Nephron (organoid): ENCODE results near the gene CHST9.

Experiments
- H3K27ac Mint-ChIP-seq, 3 experiments: 2 replicates each; pipeline ENCODE4 v1.8.0; 2020; ENCODE audit warnings: mixed read lengths in 3 of 3, mild to moderate bottlenecking in 2 of 3, moderate library complexity in 1 of 3
- H3K27me3 Mint-ChIP-seq: 2 replicates; pipeline ENCODE4 v1.8.0; 2021; ENCODE audit warnings: low read depth, mild to moderate bottlenecking, moderate library complexity, mixed read lengths
- H3K36me3 Mint-ChIP-seq: 2 replicates; pipeline ENCODE4 v1.8.0; 2020; ENCODE audit warnings: low read depth, mixed read lengths
- H3K4me1 Mint-ChIP-seq: 2 replicates; pipeline ENCODE4 v1.8.0; 2020; ENCODE audit warnings: mixed read lengths
- H3K4me3 Mint-ChIP-seq, 3 experiments: 2 replicates each; pipeline ENCODE4 v1.8.0; 2020; ENCODE audit warnings: mild to moderate bottlenecking in 3 of 3, mixed read lengths in 3 of 3, moderate library complexity in 2 of 3
- H3K9me3 Mint-ChIP-seq: 2 replicates; pipeline ENCODE4 v1.8.0; 2020; ENCODE audit warnings: mixed read lengths
- TF ChIP-seq, protein P1 (sequence below), 3 experiments: fragments of 200-600 bp; sonication (generic); IDR thresholded peaks; one replicate each; pipeline ENCODE4 v1.5.0; 2021; ENCODE audit warnings: antibody characterized with exemption in 3 of 3; ENCODE audit not compliant: unreplicated experiment in 3 of 3

CHST9 gene

DNA sequence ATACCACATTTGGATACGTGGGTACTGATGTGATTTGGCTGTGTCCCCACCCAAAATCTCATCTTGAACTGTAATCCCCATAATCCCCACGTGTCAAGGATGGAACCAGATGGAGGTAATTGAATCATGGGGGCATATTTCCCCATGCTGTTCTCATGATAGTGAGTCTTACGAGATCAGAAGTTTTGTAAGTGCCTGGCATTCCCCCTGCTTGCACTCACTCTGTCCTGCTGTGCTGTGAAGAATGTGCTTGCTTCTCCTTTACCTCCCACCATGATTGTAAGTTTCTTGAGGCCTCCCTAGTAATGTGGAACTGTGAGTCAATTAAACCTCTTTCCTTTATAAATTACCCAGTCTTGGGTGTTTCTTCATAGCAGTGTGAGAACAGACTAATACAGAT lies 70.3 kb downstream of the CHST9 start:
- no peaks in the 10 kb centered on the region for H3K36me3 Mint-ChIP-seq
- peaks cover 3% of the 10 kb centered on the region for H3K9me3 Mint-ChIP-seq
- no peaks in the 10 kb centered on the region for H3K27me3 Mint-ChIP-seq
- H3K4me3 Mint-ChIP-seq = no peak overlapping the region
- H3K27ac Mint-ChIP-seq = no peak overlapping the region
- TF ChIP-seq, protein P1, sequence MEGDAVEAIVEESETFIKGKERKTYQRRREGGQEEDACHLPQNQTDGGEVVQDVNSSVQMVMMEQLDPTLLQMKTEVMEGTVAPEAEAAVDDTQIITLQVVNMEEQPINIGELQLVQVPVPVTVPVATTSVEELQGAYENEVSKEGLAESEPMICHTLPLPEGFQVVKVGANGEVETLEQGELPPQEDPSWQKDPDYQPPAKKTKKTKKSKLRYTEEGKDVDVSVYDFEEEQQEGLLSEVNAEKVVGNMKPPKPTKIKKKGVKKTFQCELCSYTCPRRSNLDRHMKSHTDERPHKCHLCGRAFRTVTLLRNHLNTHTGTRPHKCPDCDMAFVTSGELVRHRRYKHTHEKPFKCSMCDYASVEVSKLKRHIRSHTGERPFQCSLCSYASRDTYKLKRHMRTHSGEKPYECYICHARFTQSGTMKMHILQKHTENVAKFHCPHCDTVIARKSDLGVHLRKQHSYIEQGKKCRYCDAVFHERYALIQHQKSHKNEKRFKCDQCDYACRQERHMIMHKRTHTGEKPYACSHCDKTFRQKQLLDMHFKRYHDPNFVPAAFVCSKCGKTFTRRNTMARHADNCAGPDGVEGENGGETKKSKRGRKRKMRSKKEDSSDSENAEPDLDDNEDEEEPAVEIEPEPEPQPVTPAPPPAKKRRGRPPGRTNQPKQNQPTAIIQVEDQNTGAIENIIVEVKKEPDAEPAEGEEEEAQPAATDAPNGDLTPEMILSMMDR (IDR thresholded peaks at IDR 0.05; ENCODE audit: unreplicated experiment in 3 of 3) = no peak
- no peaks in the 10 kb centered on the region for H3K4me1 Mint-ChIP-seq

GRCh38 chr18:27113358-27113757 lies 71.8 kb downstream of the CHST9 start:
- Mint-ChIP-seq H3K4me1 (no peaks in the 10 kb centered on the region), H3K4me3 (no peak overlapping the region), H3K36me3 (no peaks in the 10 kb centered on the region), H3K27ac (no peak overlapping the region), H3K27me3 (no peaks in the 10 kb centered on the region), H3K9me3 (peaks cover 3% of the 10 kb centered on the region)
- TF ChIP-seq, protein P1 (IDR thresholded peaks at IDR 0.05; ENCODE audit: unreplicated experiment in 3 of 3) = no peak

DNA sequence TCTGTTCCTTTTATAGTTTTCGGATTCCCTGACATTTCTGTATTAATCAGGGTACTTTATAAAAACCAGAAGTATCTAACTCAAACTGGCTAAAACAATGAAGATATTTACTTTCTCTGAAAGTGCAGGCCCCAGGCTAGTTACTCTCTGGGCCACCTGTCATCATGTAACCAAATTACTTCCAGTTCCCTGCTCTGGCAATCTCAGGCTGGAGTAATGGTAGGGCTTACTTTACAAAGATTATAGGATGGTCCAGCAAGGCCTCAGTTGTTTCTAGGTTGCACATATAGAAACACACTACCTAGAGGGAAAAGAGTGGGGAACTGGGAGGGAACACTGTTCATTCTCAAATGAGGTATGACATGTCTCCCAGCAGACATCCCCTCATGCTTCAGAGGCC lies 74.8 kb downstream of the CHST9 start:
- Mint-ChIP-seq H3K36me3 (no peaks in the 10 kb centered on the region), H3K9me3 (peaks cover 3% of the 10 kb centered on the region), H3K27ac (no peak overlapping the region), H3K4me1 (no peaks in the 10 kb centered on the region), H3K27me3 (no peaks in the 10 kb centered on the region), H3K4me3 (no peak overlapping the region)
- TF ChIP-seq, protein P1 (IDR thresholded peaks at IDR 0.05; ENCODE audit: unreplicated experiment in 3 of 3) = no peak

DNA sequence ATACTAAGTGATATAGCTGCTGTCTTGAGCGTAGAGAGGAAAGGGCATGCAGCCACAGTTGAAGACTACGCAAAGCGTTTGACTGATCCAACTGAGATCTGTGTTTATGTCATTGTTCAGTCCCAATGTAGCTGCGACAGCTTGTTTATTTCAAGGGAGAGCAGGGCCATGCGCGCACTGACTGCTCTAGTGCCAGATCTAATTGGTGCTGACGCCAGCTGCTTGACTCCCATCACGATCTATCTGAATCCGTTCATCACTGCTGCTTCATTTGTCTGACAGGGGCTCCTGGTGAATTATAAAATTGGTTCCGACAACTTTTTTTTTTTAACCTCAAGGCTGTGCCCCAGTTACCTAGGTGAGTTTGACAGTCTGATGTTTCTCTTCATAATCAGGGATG lies 75.7 kb downstream of the CHST9 start:
- H3K9me3 Mint-ChIP-seq = peaks cover 3% of the 10 kb centered on the region
- H3K4me1 Mint-ChIP-seq = no peaks in the 10 kb centered on the region
- H3K36me3 Mint-ChIP-seq = no peaks in the 10 kb centered on the region
- H3K4me3 Mint-ChIP-seq = no peak overlapping the region
- TF ChIP-seq, protein P1 (IDR thresholded peaks at IDR 0.05; ENCODE audit: unreplicated experiment in 3 of 3) = no peak
- no peak overlapping the region for H3K27ac Mint-ChIP-seq
- H3K27me3 Mint-ChIP-seq = no peaks in the 10 kb centered on the region

DNA sequence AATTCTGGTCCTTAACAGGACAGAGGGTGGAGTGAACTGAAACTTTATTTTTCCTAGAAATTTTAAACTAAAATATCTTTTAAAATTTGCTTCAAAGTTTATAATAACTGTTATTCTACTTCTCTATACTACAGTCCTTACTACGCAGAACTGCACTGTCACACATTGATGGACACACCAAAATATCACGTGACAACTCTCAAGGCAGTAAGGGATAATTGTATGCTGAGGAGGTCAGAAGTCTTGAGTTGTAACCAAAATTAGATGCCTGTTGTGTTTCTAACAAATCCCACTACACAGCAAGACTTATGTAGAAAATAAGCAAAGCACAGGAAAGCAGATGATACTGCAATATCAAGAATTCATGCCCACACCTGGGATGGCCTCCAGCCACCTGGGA lies 76.3 kb downstream of the CHST9 start:
- H3K27ac Mint-ChIP-seq = no peak overlapping the region
- H3K9me3 Mint-ChIP-seq = peaks cover under 1% of the 10 kb centered on the region
- no peaks in the 10 kb centered on the region for H3K36me3 Mint-ChIP-seq
- H3K4me1 Mint-ChIP-seq = no peaks in the 10 kb centered on the region
- TF ChIP-seq, protein P1 (IDR thresholded peaks at IDR 0.05; ENCODE audit: unreplicated experiment in 3 of 3) = no peak
- no peaks in the 10 kb centered on the region for H3K27me3 Mint-ChIP-seq
- no peak overlapping the region for H3K4me3 Mint-ChIP-seq

DNA sequence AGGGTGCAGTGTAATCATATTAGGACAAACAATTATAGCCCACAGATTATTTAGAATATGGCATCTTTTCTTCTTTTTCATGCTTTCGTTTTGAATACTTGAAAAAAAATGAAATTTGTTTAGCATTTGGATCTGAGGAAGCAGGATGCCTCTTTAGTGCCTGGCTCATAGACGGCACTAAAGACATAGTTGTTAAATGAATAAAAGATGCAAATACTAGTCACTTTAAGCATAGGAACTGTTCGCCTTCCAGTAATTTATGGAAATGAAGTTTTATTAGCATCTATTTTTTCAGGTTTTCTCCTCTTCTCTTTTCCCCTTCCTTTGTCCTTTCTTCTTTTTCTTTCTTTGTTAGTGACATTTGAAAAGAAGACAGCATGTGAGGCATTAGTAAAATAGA lies 80.4 kb downstream of the CHST9 start:
- no peak overlapping the region for H3K4me3 Mint-ChIP-seq
- H3K27ac Mint-ChIP-seq = no peak overlapping the region
- no peaks in the 10 kb centered on the region for H3K27me3 Mint-ChIP-seq
- no peaks in the 10 kb centered on the region for H3K36me3 Mint-ChIP-seq
- no peaks in the 10 kb centered on the region for H3K4me1 Mint-ChIP-seq
- TF ChIP-seq, protein P1 (IDR thresholded peaks at IDR 0.05; ENCODE audit: unreplicated experiment in 3 of 3) = no peak
- no peaks in the 10 kb centered on the region for H3K9me3 Mint-ChIP-seq
